ENCODE data around the gene KCNE3.

- TF ChIP-seq CTCF (IDR thresholded peaks at IDR 0.05) (no peak), POLR2A (IDR thresholded peaks at IDR 0.05) (no peak)
Observed at GRCh38 chr11:74425100-74425499, 42.2 kb downstream of the KCNE3 start.

Measured in esophagus squamous epithelium (tissue), 4 donors.